Choroid plexus epithelial cell (primary cell): ENCODE data around the gene SEC31A.
A peak's percentile ranks its signal among the peaks of the same experiment; 100 is the strongest.

Experiments used
- DNase-seq: peaks from one replicate; pipeline ENCODE4 v3.0.0-alpha.2; 2010; ENCODE audit warnings: low read depth
- H3K4me3 ChIP-seq: 2 replicates; pipeline ENCODE4 v1.5.1; 2011; ENCODE audit warnings: low read depth, mild to moderate bottlenecking, control low read depth, low read length, moderate library complexity
- CTCF ChIP-seq: conservative IDR thresholded peaks from 2 replicates; pipeline ENCODE4 v1.5.1; 2011; ENCODE audit warnings: low read depth, mild to moderate bottlenecking, control low read depth, inconsistent platforms, low read length, moderate library complexity

The SEC31A gene

GRCh38 chr4:82890901-82891706, at the start of gene SEC31A:
TSS of gene SEC31A (minus strand) at chr4:82891153. CDS start at chr4:82881936, 9,217 bp downstream.
- peak within 1 kb of the TSS; percentile 94 for H3K4me3 ChIP-seq
- DNase-seq: peak; percentile 95
- TF ChIP-seq CTCF: peak; percentile 11

GRCh38 chr4:82939414-82939813, 48.5 kb upstream of the SEC31A start:
- DNase-seq: no peak
- no peak for TF ChIP-seq CTCF
- H3K4me3 ChIP-seq: no peak overlapping the region

- DNase-seq: no peak
- no peak for TF ChIP-seq CTCF
- H3K4me3 ChIP-seq: no peak overlapping the region
These were observed 43.5 kb upstream of the SEC31A start for GRCh38 chr4:82934441-82934840.

- no peak for DNase-seq
- no peak for TF ChIP-seq CTCF
These were observed 40.1 kb upstream of the SEC31A start for GRCh38 chr4:82930848-82931755.

GRCh38 chr4:82921795-82922194, 30.8 kb upstream of the SEC31A start:
- no peak overlapping the region for H3K4me3 ChIP-seq
- no peak for TF ChIP-seq CTCF
- no peak for DNase-seq

More at GRCh38 chr4:82930848-82931755, 40.1 kb upstream of the SEC31A start:
- no peak overlapping the region for H3K4me3 ChIP-seq

- no peak for TF ChIP-seq CTCF
- no peak for DNase-seq
- no peak overlapping the region for H3K4me3 ChIP-seq
These were observed 28.4 kb upstream of the SEC31A start for GRCh38 chr4:82919386-82919785.
